HG02943 (cell line): ENCODE results near the gene SLCO4C1.
A peak's percentile ranks its signal among the peaks of the same experiment; 100 is the strongest.

ENCODE experiments used
- ATAC-seq: cut with Tn5 transposase; IDR thresholded peaks from one replicate; pipeline ENCODE4 v1.9.1; 2021; ENCODE audit warnings: mild to moderate bottlenecking, low read depth, moderate library complexity; ENCODE audit not compliant: unreplicated experiment

SLCO4C1 gene

DNA sequence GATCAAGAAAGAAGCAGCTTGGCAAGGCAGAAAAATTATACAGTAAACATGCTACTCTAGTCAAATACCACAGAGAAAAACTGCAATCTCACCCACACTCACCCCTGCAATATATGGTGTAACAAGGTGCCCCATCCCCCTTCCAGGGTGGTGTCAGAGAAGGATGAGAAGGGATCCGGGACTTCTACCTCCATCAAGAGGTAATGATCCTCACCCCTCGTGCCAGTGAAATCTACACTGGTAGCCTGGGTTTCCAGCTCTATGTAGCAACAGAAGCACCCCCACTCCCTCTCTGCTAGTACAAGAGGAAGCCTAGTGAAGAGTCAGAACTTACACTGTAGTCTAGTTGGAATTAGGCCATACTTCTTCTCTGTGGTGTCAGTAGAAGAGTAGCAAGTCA, 18.9 kb downstream of the SLCO4C1 start:
- no peak for ATAC-seq

DNA sequence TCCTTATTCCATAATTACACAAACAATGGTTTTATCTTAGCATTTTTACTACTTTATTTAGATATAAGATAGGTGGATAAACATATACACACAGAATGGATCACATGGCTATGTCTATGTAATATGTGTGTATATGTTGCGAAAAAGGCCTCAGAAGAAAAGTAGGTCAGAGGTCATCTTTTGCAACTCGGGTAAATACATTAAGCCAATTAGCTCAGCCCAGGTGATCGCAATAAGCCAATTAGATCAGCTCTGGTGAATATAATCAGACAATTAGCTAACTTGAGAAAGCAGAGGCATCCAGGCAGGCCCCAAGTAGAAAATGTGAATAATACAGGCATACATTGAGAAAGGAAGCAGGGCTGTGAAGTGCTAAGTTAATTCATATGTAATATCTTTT, 24.3 kb downstream of the SLCO4C1 start:
- no peak for ATAC-seq

DNA sequence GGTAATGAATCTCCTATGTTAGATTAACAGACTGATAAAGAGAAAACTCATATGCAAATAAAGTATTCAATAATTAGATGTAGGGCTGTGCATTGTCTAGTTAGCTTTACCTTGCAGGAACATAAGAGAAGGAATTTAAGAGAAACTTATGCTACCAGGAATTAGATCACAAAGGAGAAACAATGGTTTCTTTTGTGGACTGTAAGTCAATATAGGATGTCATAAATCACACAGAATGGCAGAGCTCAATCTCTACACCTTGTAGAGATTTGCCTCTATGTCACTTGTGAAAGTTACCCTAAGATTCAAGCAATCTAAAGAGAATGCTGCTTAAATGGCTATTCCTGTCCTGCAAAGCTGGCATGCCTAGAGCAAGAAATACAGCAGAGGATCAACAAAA, 26.0 kb downstream of the SLCO4C1 start:
- no peak for ATAC-seq

DNA sequence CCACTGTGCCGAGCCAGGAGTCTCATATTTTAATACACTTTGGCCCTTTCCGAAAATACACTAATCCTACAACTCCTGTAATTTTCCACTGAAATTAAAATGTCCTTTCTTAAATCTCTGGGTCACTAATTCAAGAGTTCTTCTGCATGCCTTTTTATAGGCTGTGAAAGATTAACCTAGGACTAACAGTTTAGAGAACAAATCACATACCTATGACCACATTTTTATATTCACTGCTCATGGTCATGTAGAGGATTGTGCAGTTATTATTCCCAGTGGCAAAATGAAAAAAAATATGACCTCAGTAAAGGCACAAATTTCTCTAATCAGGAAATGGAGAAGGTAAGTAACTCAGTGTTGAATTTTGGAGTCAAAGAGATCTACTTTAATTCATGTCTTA, 33.4 kb downstream of the SLCO4C1 start:
- ATAC-seq, result no peak

- no peak for ATAC-seq
Measured at GRCh38 chr5:102249381-102249780, 46.7 kb downstream of the SLCO4C1 start.

GRCh38 chr5:102243213-102243612, 52.9 kb downstream of the SLCO4C1 start:
- ATAC-seq, result no peak

GRCh38 chr5:102241809-102242421, 54.2 kb downstream of the SLCO4C1 start:
- ATAC-seq, result no peak

GRCh38 chr5:102231693-102232619, 64.1 kb downstream of the SLCO4C1 start:
- ATAC-seq, result peak; percentile 59

GRCh38 chr5:102229685-102230084, 66.4 kb downstream of the SLCO4C1 start:
- ATAC-seq, result no peak

DNA sequence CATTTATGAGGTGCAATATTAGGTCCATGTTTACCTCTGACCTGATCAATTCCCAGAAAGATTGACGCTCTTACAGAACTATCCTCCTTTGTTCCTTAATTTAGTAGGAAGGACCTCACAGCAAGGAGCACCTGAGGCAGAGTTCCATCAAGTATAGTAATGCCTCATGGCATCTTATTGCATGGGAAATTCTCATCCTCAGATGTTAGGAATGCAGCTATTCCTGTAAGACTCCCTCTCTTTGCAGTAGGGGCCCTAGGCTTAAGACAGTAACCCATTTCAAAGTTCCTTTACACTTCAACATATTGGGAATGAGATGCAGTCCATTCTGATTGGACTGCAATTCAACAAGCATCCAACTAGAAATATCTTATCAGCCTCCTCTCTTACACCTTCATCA, 69.8 kb downstream of the SLCO4C1 start:
- no peak for ATAC-seq

DNA sequence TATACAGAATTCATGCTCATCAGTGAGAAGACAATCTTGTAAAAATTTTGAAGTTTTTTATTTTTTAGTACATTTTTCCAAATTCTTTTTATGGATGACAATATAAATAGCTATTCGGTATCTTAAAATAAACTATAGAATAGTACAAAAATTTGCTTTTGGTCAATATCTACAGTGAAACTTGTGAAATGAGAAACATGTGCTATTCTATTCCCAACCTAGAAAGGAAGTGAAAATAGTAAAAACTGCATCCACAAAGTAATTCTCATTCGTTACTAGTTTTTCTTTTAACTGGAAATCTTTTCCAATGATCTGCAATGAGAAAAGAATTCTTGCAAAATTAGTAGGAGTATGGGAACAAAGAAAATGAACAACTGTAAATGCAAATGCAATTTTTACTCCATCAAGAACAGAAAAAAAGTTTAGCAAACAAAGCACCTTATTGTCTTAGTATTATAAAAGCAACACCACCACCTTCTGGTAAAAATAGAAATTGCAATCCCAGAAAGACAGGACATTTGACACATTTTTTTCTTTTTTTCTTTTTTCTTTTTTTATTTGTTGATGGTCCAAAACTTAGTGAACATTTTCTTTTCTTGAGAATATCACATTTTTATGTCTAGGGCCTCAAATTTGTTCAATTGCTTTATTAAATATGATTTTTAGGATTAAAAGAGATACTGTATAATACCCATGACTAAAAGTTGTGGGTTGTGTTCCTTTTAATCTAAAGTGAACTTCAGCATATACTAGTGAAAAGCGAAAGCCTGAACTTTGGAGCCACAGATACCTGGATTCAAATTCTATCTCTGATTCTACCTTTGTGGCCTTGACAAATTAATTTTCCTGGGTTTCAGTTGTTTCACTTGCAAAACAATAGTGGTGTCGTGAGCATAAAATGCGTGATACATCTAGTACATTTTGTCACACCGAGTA, 72.3 kb downstream of the SLCO4C1 start:
- no peak for ATAC-seq

GRCh38 chr5:102222772-102223171, 73.3 kb downstream of the SLCO4C1 start:
- ATAC-seq, result no peak

DNA sequence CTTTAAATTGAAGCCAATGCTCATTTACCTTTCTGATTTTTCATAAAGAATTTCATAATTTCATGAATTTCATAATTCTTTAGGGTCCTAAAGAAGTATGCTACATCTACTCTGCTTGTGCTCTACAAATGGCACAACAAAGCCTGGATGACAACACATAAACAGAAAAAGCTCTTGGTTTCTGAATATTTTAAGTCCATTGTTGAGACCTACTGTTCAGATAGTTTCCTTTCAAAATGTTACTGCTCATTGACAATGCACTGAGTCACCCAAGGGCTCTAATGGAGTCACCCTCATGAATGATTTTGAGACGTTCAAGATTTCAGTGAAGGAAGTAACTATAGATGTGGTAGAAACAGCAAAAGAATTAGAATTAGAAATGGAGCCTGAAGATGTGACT, 74.1 kb downstream of the SLCO4C1 start:
- ATAC-seq, result no peak

DNA sequence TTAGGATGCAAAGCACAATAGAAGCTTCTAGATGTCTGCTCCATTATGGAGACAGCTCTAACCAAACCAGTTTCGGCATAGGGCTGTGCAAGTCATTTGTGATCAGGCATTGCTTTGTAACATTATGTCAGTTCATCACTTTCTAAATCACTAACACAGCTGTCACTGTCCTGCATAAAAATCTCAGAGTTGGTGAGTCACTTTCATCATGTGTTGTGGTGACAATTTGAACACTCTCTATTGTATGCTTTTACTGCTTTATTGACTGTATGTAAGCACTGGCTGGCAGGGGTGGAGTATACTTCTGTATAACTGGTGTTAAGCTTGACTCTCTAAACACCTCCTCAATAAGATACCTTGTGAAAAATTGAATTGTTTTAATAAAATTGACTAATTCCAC, 77.9 kb downstream of the SLCO4C1 start:
- ATAC-seq, result no peak

GRCh38 chr5:102216678-102217077, 79.4 kb downstream of the SLCO4C1 start:
- ATAC-seq, result no peak

- no peak for ATAC-seq
Measured at GRCh38 chr5:102211165-102211564, 84.9 kb downstream of the SLCO4C1 start.

GRCh38 chr5:102200861-102201260, 95.2 kb downstream of the SLCO4C1 start:
- ATAC-seq, result no peak

DNA sequence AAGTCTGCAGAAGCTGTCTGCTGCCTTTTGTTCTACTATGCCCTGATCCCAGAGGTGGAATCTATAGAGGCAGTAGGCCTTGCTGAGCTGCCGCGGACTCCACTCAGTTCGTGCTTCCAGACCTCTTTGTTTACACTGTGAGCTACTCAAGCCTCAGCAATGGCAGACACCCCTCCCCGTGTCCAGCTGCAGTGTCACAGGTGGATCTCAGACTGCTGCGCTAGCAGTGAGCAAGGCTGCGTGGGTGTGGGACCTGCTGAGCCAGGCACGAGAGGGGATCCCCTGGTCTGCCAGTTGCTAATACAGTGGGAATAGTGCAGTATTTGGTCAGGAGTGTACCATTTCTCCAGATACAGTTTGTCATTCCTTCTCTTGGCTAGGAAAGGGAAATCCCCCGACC, 99.6 kb downstream of the SLCO4C1 start:
- no peak for ATAC-seq
